ENCODE measurements around the gene TBCEL. TPM values are rescaled to one million over a fixed set of nuclear protein-coding genes. Genes with fewer than 3 reads are reported as not detected.

Gene TBCEL
- total RNA-seq, 1 experiment from 2014 or later: 11.6 TPM

GRCh38 chr11:121057922-121058321, 34.0 kb downstream of the TBCEL start:
- Histone ChIP-seq H3K79me2 (ENCODE audit: low read depth) (no peaks in the 10 kb centered on the region), H3K4me3 (no peak overlapping the region), H3F3A (ENCODE audit: insufficient read depth, low read depth) (no peaks in the 10 kb centered on the region), H2AFZ (no peak overlapping the region), H3K9me3 (ENCODE audit: insufficient read depth, low read depth) (no peaks in the 10 kb centered on the region), H3K27me3 (ENCODE audit: insufficient read depth, low read depth) (no peaks in the 10 kb centered on the region), H3K4me1 (replicated peaks; ENCODE audit: insufficient read depth) (no peaks in the 10 kb centered on the region), H3K36me3 (ENCODE audit: low read depth) (peaks cover 32% of the 10 kb centered on the region; the same call in 1 of the 2 replicates), H4K20me1 (ENCODE audit: insufficient read depth) (no peaks in the 10 kb centered on the region), H3K9me2 (ENCODE audit: insufficient read depth) (no peaks in the 10 kb centered on the region), H3K4me2 (no peak overlapping the region), H3K27ac (no peak overlapping the region)
- TF ChIP-seq EZH2 (IDR thresholded peaks at IDR 0.05; ENCODE audit: low read depth) (no peak), CTCF (conservative IDR thresholded peaks at IDR 0.05) (no peak)
- intact Hi-C loops (cut with micrococcal nuclease; ENCODE audit: unreplicated experiment): no loop called here
- no peak for DNase-seq
- ChIA-PET POLR2A (ENCODE audit: unreplicated experiment) (no interaction called here), CTCF (no interaction called here)
- no TSS peak for BruUV-seq (replicated peaks)

- Histone ChIP-seq H3K36me3 (ENCODE audit: low read depth) (0 out of 2 replicates have a peak, but pooled peaks cover 25% of the 10 kb centered on the region), H3K79me2 (ENCODE audit: low read depth) (no peaks in the 10 kb centered on the region), H3K27ac (no peak overlapping the region), H3K9me3 (ENCODE audit: insufficient read depth, low read depth) (no peaks in the 10 kb centered on the region), H3K4me3 (no peak overlapping the region), H3K4me2 (no peak overlapping the region), H3K4me1 (replicated peaks; ENCODE audit: insufficient read depth) (no peaks in the 10 kb centered on the region), H2AFZ (no peak overlapping the region), H3K27me3 (ENCODE audit: insufficient read depth, low read depth) (no peaks in the 10 kb centered on the region), H4K20me1 (ENCODE audit: insufficient read depth) (no peaks in the 10 kb centered on the region), H3K9me2 (ENCODE audit: insufficient read depth) (no peaks in the 10 kb centered on the region), H3F3A (ENCODE audit: insufficient read depth, low read depth) (no peaks in the 10 kb centered on the region)
- CTCF ChIA-PET: no interaction called here
- POLR2A ChIA-PET (ENCODE audit: unreplicated experiment): no interaction called here
- BruUV-seq (replicated peaks): no TSS peak
- intact Hi-C loops (cut with micrococcal nuclease; ENCODE audit: unreplicated experiment): no loop called here
- no peak for DNase-seq
- TF ChIP-seq EZH2 (IDR thresholded peaks at IDR 0.05; ENCODE audit: low read depth) (no peak), CTCF (conservative IDR thresholded peaks at IDR 0.05) (no peak)
These were observed 35.0 kb downstream of the TBCEL start for GRCh38 chr11:121058941-121059340.

GRCh38 chr11:121059605-121060004, 35.7 kb downstream of the TBCEL start:
- no peak overlapping the region for H3K4me3 ChIP-seq
- ChIA-PET POLR2A (ENCODE audit: unreplicated experiment) (no interaction called here), CTCF (no interaction called here)
- H3K27me3 ChIP-seq (ENCODE audit: insufficient read depth, low read depth): no peaks in the 10 kb centered on the region
- no peaks in the 10 kb centered on the region for H3K79me2 ChIP-seq (ENCODE audit: low read depth)
- H3K27ac ChIP-seq: no peak overlapping the region
- H3K9me2 ChIP-seq (ENCODE audit: insufficient read depth): no peaks in the 10 kb centered on the region
- no peak overlapping the region for H3K4me2 ChIP-seq
- H3K36me3 ChIP-seq (ENCODE audit: low read depth): 0 out of 2 replicates have a peak, but pooled peaks cover 25% of the 10 kb centered on the region
- no peak overlapping the region for H2AFZ ChIP-seq
- no peaks in the 10 kb centered on the region for H4K20me1 ChIP-seq (ENCODE audit: insufficient read depth)
- DNase-seq: no peak
- no peaks in the 10 kb centered on the region for H3K4me1 ChIP-seq (replicated peaks; ENCODE audit: insufficient read depth)
- no peaks in the 10 kb centered on the region for H3K9me3 ChIP-seq (ENCODE audit: insufficient read depth, low read depth)
- no peaks in the 10 kb centered on the region for H3F3A ChIP-seq (ENCODE audit: insufficient read depth, low read depth)
- no peak for TF ChIP-seq CTCF (conservative IDR thresholded peaks at IDR 0.05)
- no peak for TF ChIP-seq EZH2 (IDR thresholded peaks at IDR 0.05; ENCODE audit: low read depth)
- no TSS peak for BruUV-seq (replicated peaks)
- intact Hi-C loops (cut with micrococcal nuclease; ENCODE audit: unreplicated experiment): no loop called here

All from PC-9 (cell line).